GM12878 (cell line): ENCODE measurements around the gene CTDSP1. TPM values are rescaled to one million over a fixed set of nuclear protein-coding genes. Genes with fewer than 3 reads are reported as not detected.

Experiments
- ATAC-seq: fragments of 200-7000 bp; cut with Tn5 transposase; 3 replicates; pipeline ENCODE4 v1.9.1; 2020; ENCODE audit warnings: mild to moderate bottlenecking, moderate library complexity
- BruUV-seq: library from RNA; stranded (reverse); fragments of 400-500 nt; replicated peaks from 2 replicates; lab custom pipeline; 2021; lab: Mats Ljungman, UMichigan
- CTCF ChIA-PET: fragments of 300-600 bp; sonication (Branson Sonifier 250); formaldehyde crosslinking; extraction: SDS; loops from one replicate; lab custom pipeline; 2021; ENCODE audit warnings: inconsistent platforms; lab: Yijun Ruan, JAX
- POLR2A ChIA-PET: fragments of 350-600 bp; formaldehyde crosslinking; extraction: SDS; loops from one replicate; lab custom pipeline; 2021; ENCODE audit warnings: inconsistent platforms; lab: Charles Lee
- RAD21 ChIA-PET: fragments of 300-600 bp; sonication (Branson Sonifier 250); formaldehyde crosslinking; loops from one replicate; lab custom pipeline; 2023; ENCODE audit warnings: antibody characterized with exemption; ENCODE audit not compliant: unreplicated experiment; lab: Charles Lee
- SMC1A ChIA-PET: fragments of 300-600 bp; sonication (Branson Sonifier 250); formaldehyde crosslinking; loops from one replicate; lab custom pipeline; 2023; ENCODE audit not compliant: unreplicated experiment, uncharacterized antibody; lab: Charles Lee
- DNase-seq: peaks from one replicate; pipeline ENCODE4 v3.0.0-alpha.2; 2011; ENCODE audit warnings: low read depth, low spot score
- FAIRE-seq: peaks from 3 replicates; lab custom pipeline; 2011; peaks lifted over from hg19 to GRCh38; lab: Jason Lieb, UNC
- H2AFZ ChIP-seq: 2 replicates; pipeline ENCODE4 v1.6.0; 2011; ENCODE audit warnings: low read depth, low read length, control low read depth; ENCODE audit not compliant: control insufficient read depth
- H3K27ac ChIP-seq: 2 replicates; pipeline ENCODE4 v1.5.1; 2011; ENCODE audit warnings: control low read depth; ENCODE audit not compliant: control insufficient read depth, insufficient read depth
- H3K27me3 ChIP-seq, 2 experiments: replicated peaks in 1 of 2; 2 replicates each; pipeline versions ENCODE4 v1.6.0 to v1.6.1; 2011; ENCODE audit warnings: low read length in 1 of 2; ENCODE audit not compliant: control insufficient read depth in 2 of 2, insufficient read depth in 2 of 2
- H3K36me3 ChIP-seq, 2 experiments: 2 replicates each; pipeline ENCODE4 v1.5.1; 2011; ENCODE audit warnings: low read length in 1 of 2; ENCODE audit not compliant: control insufficient read depth in 2 of 2, insufficient read depth in 2 of 2
- H3K4me1 ChIP-seq: 2 replicates; pipeline ENCODE4 v1.6.1; 2011; ENCODE audit warnings: mild to moderate bottlenecking, low read length, moderate library complexity, mixed read lengths; ENCODE audit not compliant: control insufficient read depth, insufficient read depth
- H3K4me2 ChIP-seq: 2 replicates; pipeline ENCODE4 v1.6.0; 2011; ENCODE audit warnings: control low read depth; ENCODE audit not compliant: control insufficient read depth, insufficient read depth
- H3K4me3 ChIP-seq: fragments of 200-600 bp; sonication (generic); 2 replicates; pipeline ENCODE4 v1.5.1; 2016
- H3K79me2 ChIP-seq: 2 replicates; pipeline ENCODE4 v1.6.0; 2011; ENCODE audit warnings: low read length; ENCODE audit not compliant: control insufficient read depth, insufficient read depth
- H3K9ac ChIP-seq: 2 replicates; pipeline ENCODE4 v1.8.0; 2011; ENCODE audit warnings: low read length, control low read depth, mixed read lengths; ENCODE audit not compliant: control insufficient read depth, insufficient read depth
- H3K9me3 ChIP-seq: replicated peaks from 3 replicates; pipeline ENCODE4 v1.5.1; 2011; ENCODE audit warnings: mild to moderate bottlenecking, low read length; ENCODE audit not compliant: control insufficient read depth, insufficient read depth
- H4K20me1 ChIP-seq: 2 replicates; pipeline ENCODE4 v1.6.0; 2011; ENCODE audit not compliant: control insufficient read depth, insufficient read depth
- BCL3 ChIP-seq: IDR thresholded peaks from 2 replicates; pipeline ENCODE4 v1.6.1; 2011; ENCODE audit warnings: borderline replicate concordance, low read depth, mild to moderate bottlenecking, moderate library complexity, low read length; ENCODE audit not compliant: insufficient read depth, poor library complexity, severe bottlenecking
- JUNB ChIP-seq: IDR thresholded peaks from 2 replicates; pipeline ENCODE4 v1.6.1; 2016; ENCODE audit warnings: antibody characterized with exemption, mild to moderate bottlenecking
- KDM1A ChIP-seq: fragments of 200-600 bp; sonication (generic); IDR thresholded peaks from 2 replicates; pipeline ENCODE4 v1.6.1; 2016; ENCODE audit warnings: borderline replicate concordance
- NFXL1 ChIP-seq: fragments of 450-650 bp; IDR thresholded peaks from 2 replicates; pipeline ENCODE4 v1.6.1; 2017; ENCODE audit warnings: antibody characterized with exemption, mild to moderate bottlenecking, borderline replicate concordance
- POU2F2 ChIP-seq: IDR thresholded peaks from 3 replicates; pipeline ENCODE4 v1.6.1; 2011; ENCODE audit warnings: low read depth, mild to moderate bottlenecking, low read length, borderline replicate concordance
- SPI1 ChIP-seq: IDR thresholded peaks from 2 replicates; pipeline ENCODE4 v1.6.1; 2011; ENCODE audit warnings: low read depth, mild to moderate bottlenecking, low read length, moderate library complexity, borderline replicate concordance; ENCODE audit not compliant: insufficient read depth
- SUPT20H ChIP-seq: IDR thresholded peaks from 2 replicates; pipeline ENCODE4 v1.6.1; 2011; ENCODE audit warnings: low read depth, mild to moderate bottlenecking, low read length, moderate library complexity, borderline replicate concordance; ENCODE audit not compliant: control insufficient read depth
- ZBTB40 ChIP-seq: fragments of 450-650 bp; IDR thresholded peaks from 2 replicates; pipeline ENCODE4 v1.6.1; 2016; ENCODE audit warnings: mild to moderate bottlenecking, moderate library complexity, borderline replicate concordance
- WGBS: methylation state at CpG from one replicate; pipeline ENCODE4 v1.1.6; 2016; ENCODE audit warnings: low lambda C conversion rate; ENCODE audit not compliant: insufficient replicate concordance, insufficient coverage; ENCODE audit errors: missing lambda C conversion rate; 5-methylcytosine and 5-hydroxymethylcytosine counted together
- in situ Hi-C: fragments of 300-500 bp; cut with MboI; formaldehyde crosslinking; loops from 9 replicates; pipeline ENCODE4 v1.14.3; 2018; ENCODE audit warnings: mixed read lengths
- intact Hi-C: fragments of 100-400 bp; cut with micrococcal nuclease; formaldehyde crosslinking; loops from one replicate; pipeline ENCODE4 v1.14.2; 2022; ENCODE audit not compliant: unreplicated experiment
- polyA plus RNA-seq, 11 experiments: library from polyadenylated mRNA; depleted of rRNA in 4 of 11; unstranded in 6 of 11; stranded (reverse) in 5 of 11; fragments of >200 nt; fragmentation: Nextera tagmentation in 4 of 11; fragmentation: Illumina TruSeq in 1 of 11; extraction: Ambion mirVana in 4 of 11; extraction: Trizol in 1 of 11; gene quantifications; 1 replicate in 1 of 11; 2 replicates in 10 of 11; pipeline versions ENCODE4 v1.2.1 to v1.2.3, GENCODE V29; 2011 to 2016; ENCODE audit warnings: inconsistent platforms in 2 of 11, missing spikeins in 2 of 11, low read depth in 1 of 11
- total RNA-seq, 4 experiments: library from RNA; depleted of rRNA in 3 of 4; stranded (reverse); fragments of >200 nt in 3 of 4; fragmentation: Illumina TruSeq in 1 of 4; extraction: Trizol in 1 of 4; gene quantifications; 2 replicates each; pipeline versions ENCODE4 v1.2.1 to v1.2.3, GENCODE V29; 2013 to 2021
- TF ChIP-seq, protein P1 (sequence below): fragments of 450-650 bp; formaldehyde crosslinking; IDR thresholded peaks from 2 replicates; pipeline ENCODE4 v1.4.0; 2022; ENCODE audit warnings: mild to moderate bottlenecking, moderate library complexity
- TF ChIP-seq, protein P2 (sequence below): IDR thresholded peaks from 2 replicates; pipeline ENCODE4 v1.6.1; 2011; ENCODE audit warnings: borderline replicate concordance, low read depth, mild to moderate bottlenecking, moderate library complexity, mixed read lengths, low read length; ENCODE audit not compliant: insufficient read depth; ENCODE audit errors: extremely low read length

Gene CTDSP1
- total and polyA plus RNA-seq, 10 of the 15 experiments (the other 5 are each of a cell fraction or from before 2014, with no cell fraction given), result 3.0 to 75.9 (median 34.4) TPM

DNA sequence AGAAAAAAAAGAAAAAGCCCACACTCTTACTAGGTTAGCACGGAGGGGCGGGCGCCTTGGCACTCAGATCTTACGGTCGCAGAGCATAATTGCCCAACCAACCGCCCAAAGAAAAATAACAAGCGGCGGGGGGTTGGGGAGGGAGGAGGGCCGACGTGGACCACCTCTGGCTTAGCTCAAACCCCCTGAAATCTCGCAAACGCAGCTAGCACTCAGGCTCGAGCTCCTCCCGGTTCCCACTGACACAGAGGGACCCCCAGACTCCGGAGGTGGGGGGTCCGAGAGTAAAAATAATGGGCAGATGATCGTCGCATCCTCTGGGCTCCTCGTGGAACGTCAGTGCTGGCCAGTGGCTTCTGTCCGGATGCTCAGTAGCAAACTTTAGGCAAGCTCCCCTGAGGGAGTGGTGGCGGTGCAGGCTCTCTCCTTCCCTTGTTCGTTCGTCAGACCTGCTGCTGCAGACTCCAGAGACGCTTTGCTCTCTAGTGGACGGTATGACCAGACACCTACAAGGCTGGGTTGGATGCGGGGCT is 31.0 kb upstream of the CTDSP1 start:
- Histone ChIP-seq H3K9me3 (no peaks in the 10 kb centered on the region; the same call in 2 of the 3 replicates), H3K4me1 (peaks cover 4% of the 10 kb centered on the region; the same call in 1 of the 2 replicates), H2AFZ (no peak overlapping the region), H3K4me2 (no peak overlapping the region), H3K27me3 (no peaks in the 10 kb centered on the region), H4K20me1 (no peaks in the 10 kb centered on the region), H3K79me2 (no peaks in the 10 kb centered on the region), H3K4me3 (no peak overlapping the region; the same call in 1 of the 2 replicates), H3K27ac (no peak overlapping the region), H3K9ac (no peak overlapping the region), H3K36me3 (no peaks in the 10 kb centered on the region)
- FAIRE-seq, result no peak
- no peak for DNase-seq
- ATAC-seq, result no peak
- SMC1A ChIA-PET, result no interaction called here
- intact Hi-C loops (no loop called here), in situ Hi-C loops (no loop called here)
- POLR2A ChIA-PET, result interaction anchor here (1.0 kb wide), 1 partner anchor 25 kb away, joined by 3 read pairs; no protein-coding TSS in a partner anchor
- RAD21 ChIA-PET, result no interaction called here
- BruUV-seq, result no TSS peak
- WGBS, result 47% methylated on average over 27 of the region's 27 CpGs
- CTCF ChIA-PET, result interaction anchor here (1.2 to 1.3 kb wide), 2 partner anchors 11 to 25 kb away, joined by 3 to 5 read pairs; no protein-coding TSS in a partner anchor
- TF ChIP-seq BCL3 (no peak), NFXL1 (no peak), JUNB (no peak), POU2F2 (no peak), ZBTB40 (no peak), SUPT20H (no peak), SPI1 (no peak), KDM1A (no peak)
- TF ChIP-seq, protein P1, sequence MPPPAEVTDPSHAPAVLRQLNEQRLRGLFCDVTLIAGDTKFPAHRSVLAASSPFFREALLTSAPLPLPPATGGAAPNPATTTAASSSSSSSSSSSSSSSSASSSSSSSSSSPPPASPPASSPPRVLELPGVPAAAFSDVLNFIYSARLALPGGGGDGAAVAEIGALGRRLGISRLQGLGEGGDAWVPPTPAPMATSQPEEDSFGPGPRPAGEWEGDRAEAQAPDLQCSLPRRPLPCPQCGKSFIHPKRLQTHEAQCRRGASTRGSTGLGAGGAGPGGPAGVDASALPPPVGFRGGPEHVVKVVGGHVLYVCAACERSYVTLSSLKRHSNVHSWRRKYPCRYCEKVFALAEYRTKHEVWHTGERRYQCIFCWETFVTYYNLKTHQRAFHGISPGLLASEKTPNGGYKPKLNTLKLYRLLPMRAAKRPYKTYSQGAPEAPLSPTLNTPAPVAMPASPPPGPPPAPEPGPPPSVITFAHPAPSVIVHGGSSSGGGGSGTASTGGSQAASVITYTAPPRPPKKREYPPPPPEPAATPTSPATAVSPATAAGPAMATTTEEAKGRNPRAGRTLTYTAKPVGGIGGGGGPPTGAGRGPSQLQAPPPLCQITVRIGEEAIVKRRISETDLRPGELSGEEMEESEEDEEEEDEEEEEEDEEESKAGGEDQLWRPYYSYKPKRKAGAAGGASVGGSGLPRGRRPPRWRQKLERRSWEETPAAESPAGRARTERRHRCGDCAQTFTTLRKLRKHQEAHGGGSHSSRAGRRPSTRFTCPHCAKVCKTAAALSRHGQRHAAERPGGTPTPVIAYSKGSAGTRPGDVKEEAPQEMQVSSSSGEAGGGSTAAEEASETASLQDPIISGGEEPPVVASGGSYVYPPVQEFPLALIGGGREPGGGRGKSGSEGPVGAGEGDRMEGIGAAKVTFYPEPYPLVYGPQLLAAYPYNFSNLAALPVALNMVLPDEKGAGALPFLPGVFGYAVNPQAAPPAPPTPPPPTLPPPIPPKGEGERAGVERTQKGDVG (CRISPR knock-in tag), result no peak
- TF ChIP-seq, protein P2, sequence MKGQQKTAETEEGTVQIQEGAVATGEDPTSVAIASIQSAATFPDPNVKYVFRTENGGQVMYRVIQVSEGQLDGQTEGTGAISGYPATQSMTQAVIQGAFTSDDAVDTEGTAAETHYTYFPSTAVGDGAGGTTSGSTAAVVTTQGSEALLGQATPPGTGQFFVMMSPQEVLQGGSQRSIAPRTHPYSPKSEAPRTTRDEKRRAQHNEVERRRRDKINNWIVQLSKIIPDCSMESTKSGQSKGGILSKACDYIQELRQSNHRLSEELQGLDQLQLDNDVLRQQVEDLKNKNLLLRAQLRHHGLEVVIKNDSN, result no peak
